CD4-positive, alpha-beta T cell treated with Interleukin-17A for 1 hour (primary cell): ENCODE data around the gene ITGA2B.
"Not testable (repeated sequence)": the region's sequence is repeated elsewhere in the genome, so short reads cannot be mapped to it uniquely, and the experiment has no call there.

Experiments
- DNase-seq: peaks from one replicate; pipeline ENCODE4 v3.0.0-alpha.2; 2020

ITGA2B gene

DNA sequence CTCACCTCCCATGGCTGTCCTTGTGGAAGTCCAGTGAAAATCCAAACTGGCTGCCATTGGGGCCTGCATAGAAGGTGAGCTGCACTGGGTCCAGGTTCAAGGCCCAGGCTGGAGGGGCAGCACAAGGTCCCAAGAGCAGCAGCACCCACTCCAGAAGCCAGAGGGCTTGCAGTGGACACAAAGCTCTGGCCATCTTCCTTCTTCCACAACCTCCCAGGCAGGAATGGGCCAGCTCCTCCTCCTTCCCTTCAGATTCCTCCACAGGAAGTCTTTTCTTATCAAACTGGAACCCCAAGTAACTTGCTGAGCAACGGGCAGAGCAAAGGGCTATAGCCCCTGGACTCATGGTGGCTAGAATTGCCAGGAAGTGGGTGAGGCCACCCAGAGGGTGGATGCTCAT, at the start of gene ITGA2B:
TSS of gene ITGA2B (minus strand) at position 369 of the 400 bp plus-strand sequence. CDS start at position 193, 176 bp downstream.
- no peak for DNase-seq

- DNase-seq: no peak
Observed at GRCh38 chr17:44439168-44439567, 49.7 kb upstream of the ITGA2B start.

GRCh38 chr17:44438636-44439035, 49.2 kb upstream of the ITGA2B start:
- DNase-seq: peak; percentile 39

DNA sequence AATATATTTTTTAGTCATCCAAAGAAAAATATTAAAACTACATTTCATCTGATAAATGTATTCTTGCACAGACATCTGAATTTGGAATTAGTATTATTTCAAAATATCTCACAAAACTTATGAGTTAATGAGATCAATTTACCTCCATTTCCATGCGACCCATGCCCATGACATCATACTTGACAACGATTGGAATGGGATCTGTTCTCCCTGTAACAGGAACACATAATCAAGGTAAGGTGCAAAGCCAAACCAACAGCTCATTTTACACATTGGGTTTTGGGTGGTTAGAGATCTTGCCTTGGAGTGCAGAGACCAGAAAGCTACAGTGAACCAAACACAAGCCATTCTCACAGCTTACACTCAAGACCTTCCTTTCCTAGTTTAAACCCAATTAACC, 46.9 kb upstream of the ITGA2B start:
- DNase-seq: no peak

DNA sequence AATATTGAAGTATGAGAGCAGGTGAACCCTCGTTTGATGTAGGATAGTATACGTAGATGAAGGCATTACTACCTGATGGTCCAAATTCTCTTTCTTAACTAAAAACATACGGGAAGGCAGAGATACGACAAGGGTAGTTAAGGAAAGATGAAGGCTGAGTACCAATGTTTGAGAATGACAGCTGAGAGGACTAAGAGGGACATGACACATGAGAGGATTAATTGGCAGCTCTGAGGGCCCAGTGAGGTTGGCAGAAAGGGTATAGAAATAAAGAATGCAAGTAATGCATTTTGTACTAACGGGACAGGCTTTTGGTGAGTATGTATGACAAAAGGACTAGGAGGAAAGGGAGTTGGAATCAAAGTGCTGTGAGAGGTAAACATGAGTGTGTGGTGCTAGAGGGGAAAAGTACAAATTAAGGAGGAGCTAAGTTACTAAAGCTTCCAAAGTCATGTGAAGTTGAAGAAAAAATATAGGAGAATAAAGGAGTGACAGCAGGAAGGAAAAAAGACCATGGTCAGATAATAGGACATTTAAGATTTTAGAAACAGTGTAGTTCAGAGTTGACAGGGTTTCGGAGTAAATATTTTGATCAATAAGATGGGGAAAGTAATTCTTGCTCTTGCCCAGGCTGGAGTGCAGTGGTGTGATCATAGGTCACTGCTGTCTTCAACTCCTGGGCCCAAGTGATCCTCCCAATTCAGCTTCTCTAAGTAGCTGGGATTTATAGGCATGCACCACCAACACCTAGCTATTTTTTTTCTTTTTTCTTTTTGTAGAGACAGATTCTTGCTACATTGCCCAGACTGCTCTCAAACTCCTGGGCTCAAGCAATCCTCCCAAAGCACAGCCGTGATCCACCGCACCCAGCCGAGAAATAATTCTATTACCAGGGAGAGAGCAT, 43.1 kb upstream of the ITGA2B start:
- no peak for DNase-seq

DNA sequence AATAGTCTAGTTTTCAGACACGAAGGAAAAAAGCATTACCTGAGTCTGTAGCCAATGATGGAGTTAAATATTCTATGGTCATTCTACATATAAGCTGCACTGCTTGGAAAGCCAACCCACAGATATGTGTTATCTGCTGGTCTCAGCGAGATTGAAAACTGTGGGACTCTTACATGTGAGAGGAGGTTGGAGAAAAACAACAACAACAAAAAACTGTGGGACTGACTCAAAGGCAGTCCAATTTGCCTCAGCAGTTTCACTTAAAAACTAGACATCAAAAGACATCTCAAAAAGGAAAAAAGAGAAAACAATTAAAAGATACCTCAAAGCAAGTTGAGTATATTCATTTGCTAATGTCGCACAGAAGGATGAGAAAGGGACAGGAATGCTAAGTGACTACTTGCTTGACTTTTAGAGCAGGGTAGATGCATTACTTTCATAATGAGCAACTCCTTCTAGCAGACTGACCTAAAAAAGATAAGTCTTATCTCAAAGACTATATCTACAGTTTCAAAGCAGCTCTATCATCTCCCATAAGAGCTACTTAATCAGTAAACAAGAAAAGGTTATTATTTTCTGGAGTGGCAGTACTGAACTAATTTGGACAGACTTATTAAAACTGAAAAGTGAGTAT, 35.5 kb upstream of the ITGA2B start:
- DNase-seq: no peak

DNA sequence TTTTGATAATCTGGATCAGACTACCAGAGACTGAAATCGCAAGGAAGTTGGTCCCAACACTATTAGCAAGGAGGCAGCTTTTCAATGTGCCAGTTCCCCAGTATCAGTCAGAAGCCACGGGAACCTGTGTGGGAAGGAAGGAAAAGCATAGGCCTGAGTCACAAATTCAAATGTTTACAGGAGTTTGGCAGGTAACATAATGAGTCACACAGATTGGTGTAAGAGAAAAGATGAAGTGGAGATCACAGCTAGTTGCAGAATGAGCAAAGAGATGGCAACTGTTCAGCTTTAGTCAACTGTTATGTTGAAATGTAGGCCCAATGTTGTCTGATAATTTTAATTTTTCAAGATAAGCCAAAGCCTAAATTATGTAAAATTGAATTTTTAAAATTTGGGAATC, 28.1 kb upstream of the ITGA2B start:
- DNase-seq: no peak

GRCh38 chr17:44416558-44417289, 27.3 kb upstream of the ITGA2B start:
- no peak for DNase-seq

DNA sequence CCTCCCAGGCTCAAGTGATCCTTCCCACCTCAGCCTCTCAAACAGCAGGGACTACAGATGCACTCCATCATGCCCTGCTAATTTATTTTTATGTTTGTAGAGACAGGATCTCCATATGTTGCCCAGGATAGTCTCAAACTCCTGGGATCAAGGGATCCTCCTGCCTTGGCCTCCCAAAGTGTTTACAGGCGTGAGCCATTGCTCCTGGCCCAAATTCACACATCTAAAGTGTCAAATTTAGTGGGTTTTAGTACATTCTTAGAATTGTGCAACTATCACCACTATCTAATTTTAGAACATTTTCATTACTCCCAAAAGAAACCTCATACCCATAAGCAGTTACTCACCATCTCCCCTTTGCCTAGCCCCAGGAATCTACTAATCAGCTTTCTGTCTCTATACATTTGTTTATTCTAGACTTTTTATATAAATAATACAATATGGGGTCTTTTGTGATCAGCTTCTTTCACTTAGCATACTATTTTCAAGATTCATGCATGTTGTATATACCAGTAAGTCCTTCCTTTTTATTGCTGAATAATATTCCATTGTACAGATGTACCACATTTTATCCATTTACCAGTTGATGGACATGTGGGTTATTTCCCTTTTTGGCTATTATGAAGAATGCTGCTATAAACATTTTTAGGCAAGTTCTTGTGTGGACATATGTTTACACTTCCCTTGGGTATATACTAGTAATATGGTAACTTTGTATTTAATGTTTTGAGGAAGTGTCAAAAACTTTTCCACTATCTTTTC, 25.1 kb upstream of the ITGA2B start:
- DNase-seq: no peak

DNA sequence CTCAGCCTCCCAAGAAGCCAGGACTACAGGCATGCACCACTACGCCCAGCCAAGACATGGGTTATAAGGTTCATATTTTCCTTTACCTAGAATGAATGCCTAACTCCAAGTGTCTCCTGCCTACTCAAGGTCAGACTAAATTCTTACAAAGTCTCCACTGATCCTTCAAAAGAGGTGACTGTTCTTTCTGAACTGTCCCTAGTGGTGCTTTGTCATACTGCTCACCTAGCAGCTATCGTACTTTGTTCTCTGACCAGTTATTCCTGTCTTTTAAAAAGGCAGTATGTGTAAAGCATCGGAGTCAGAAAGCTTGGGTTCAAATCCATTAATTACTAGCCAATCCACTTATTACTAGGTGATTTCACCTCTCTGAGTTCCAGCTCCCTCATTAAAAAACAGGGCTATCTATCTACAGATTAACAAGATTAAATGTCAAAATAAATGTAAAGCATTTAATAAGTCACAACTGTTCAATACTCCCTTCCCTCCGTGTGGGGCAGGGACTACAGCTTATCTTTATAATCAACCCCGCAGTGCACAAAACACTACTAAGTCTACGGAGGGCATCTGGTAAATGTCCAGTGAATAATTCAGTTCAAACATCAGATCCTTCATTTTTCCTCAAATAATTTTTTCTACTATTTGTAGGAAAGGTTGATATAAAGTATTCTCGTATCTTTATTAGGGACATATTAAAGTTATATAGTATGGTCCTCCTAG, 20.0 kb upstream of the ITGA2B start:
- DNase-seq: no peak

DNA sequence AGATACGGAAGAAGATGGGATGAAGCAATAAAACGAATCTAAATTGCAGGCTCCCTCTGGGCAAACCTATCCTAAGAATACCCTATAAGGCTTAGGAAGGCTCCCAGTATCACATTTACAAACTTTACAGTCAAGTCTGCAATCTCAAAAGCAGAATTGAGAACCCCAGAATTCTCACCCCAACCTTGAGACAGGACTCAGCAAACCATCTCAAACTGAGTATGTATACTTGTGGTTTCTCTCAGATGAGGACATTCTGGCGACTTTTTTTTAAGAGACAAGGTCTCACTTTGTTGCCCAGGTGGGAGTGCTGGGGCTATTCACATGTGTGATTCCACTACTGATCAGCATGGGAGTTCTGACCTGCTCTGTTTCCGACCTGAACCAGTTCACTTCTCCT, 19.3 kb upstream of the ITGA2B start:
- DNase-seq: no peak

DNA sequence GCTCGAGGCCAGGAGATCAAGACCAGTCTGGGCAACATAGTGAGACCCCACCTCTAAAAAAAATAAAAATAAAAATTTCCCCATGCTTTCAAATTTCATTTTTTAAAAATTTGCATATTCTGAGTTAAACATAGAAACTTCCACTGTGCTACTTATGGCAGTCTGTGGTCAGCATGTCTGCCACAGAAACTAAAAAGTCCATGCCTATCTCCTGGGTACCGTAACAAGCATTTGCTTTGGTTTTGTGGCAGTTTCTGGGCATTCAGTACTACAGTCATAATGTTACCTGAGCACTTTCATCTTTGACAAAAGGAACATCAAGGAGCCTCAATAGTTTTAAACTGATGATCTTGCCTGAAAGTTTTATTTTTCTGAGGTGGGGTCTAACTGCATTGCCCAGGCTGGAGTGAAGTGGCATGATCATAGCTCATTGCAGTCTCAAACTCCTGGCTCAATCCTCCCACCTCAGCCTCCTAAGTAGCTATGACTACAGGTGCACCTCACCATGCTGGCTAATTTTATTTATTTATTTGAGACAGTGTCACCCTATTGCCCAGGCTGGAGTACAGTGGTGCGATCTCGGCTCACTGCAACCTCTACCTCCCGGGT, 13.2 kb upstream of the ITGA2B start:
- no peak for DNase-seq

DNA sequence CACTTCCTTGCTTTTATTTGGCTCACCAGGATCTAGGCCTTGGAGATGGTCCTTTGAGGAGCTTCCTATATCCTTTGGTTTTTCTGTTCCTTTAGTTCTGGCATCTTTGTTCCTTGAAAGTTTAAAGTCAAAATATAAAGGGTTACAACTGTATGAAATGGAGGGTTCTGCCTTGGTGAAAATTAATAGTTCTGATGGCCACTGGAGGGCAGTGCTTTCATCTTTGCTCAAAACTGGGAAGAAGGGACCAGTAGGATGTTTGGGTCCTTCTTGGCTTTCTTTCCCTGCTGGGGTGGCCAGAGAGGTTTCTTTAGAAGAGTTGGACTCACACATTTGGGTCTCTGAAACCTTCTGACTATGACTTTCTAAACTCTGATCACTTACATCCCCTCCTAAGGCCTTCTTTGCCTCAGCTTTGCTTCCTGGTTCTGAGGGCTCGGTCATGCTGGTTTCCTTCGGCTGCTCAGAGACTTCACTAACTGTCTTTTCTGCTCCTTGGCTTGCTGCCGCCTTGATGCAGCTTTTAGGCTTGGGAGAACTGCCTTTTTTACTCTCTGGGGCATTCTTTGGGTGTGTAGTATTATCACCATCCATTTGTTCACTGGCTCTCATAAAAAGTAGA, 10.9 kb upstream of the ITGA2B start:
- no peak for DNase-seq

DNA sequence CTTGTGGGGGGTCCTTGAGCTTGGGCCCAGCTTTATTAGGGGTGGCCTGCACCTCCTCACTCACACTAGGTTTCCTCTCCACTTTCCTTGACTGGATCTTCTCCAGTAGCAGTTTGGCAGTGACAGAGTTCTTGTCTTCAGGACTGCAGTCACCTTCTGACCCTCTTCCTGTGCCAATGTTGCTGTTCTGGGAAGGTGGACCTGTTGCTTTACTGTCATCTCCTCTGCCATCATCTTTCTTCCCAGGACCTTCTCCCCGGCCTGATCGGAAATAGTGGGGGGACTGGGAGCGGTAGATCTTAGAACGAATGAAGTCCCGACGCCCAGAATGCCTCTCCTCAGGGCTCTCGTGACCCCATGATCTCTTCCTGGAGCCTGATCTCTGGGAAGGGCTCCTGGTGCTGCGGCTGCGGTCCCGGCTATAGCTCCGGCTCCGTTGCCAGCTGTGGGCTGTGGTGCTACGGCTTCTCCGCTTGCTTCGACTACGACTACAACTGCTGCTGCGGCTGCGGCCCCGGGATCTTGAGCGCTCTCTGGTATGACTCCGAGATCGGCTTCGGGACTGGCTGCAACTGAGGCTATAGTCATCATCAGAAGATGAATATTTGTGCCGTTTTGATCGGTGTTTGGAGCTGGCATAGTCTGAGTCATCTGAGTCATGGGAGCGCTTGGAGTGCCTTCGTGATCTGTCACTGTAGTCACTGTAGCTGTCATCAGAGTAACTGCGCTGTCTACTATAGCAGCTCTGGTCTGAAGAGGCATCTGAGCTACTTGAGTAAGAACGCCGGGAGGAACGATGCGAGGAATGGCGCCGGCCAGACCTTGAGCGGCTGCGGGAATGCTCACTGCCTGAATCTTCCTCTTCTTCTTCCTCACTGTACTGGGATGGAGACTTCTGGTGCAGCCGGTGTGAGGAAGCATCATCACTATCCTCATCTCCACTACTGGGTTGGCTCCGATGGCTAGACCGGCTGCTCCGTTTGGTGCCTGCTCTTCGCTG, 9.5 kb upstream of the ITGA2B start:
- DNase-seq: no peak

DNA sequence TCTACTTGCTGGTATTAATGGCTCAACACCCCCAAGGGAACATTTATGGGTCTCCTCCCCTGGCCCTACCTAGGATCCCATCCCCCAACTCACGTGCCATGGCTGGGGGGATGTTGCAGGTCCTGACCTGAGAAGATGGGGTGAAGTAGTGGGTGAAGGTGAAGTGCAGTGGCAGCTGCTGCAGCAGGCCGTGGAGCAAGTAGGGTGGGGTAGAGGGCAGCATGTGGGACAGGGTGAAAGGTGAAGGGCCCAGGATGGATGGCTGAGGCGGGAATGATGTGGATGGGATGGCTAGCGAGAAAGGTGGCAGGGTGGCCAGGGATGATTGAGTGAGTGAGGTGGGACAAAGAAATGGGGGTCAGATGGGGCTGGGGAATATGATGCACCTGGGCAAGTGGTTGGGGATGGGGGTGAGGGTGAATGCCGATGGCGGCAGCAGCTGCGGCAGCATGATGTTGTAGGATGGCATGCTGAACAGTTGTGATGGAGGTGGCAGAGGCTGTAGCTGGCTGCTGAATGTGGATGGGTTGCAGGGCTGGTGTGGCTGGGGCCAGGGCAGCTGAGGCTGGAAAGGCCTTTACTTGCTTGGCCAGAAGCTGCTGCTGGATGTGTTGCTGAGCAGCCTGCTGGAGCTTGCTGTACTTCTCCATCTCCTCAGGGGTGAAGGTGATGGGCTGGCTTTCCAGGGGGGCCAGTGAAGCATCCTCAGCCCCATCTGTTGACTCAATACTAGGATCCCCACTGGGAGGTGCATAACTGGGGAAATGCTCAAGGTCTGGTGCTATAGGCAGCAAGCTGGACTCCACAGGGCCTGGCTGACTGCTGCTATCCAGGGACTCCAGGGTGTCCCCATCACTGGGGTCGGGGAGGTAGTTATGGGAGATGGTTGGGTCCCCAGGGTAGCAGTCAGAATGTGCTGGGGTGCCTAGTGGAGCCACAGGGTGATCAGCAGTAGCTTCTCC, 8.3 kb upstream of the ITGA2B start:
- no peak for DNase-seq

DNA sequence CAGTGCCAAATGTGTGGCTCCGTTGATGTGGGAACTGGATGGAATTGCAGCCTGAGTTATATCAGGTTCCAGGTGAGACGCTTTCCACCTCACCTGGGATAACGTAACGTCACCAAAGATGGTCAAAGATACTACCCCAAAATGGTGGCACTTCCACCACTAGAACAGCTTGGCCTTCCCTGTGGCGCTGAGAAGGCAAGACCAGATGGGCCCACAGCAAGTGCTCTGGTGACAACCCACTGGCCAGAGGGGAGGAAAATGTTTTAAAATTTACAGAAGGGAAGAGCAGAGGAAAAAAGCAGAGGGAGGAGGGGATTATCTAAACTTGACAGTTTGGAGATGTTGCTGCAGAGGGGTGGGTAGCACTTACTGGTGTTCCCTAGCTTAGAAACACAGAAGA, 7.5 kb upstream of the ITGA2B start:
- no peak for DNase-seq

DNA sequence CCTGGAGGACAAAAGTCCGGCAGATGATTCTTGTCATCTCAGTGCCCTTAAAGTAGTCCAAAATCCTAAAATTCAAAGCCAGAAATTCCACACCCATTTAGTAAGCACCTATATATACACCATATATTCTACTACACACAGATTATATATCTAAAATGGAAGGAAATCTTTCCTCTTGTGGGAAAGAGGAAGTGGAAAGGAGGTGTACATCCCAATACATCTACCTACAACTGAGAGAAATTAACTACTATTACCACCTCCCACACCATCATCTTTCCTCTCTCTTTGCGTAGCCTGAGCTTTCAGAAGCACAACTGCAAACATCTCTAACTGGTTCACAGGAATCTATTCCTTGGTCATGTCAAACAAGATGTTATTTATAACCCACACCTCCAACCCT, 5.4 kb upstream of the ITGA2B start:
- DNase-seq: no peak

GRCh38 chr17:44394112-44394511, 4.7 kb upstream of the ITGA2B start:
- DNase-seq: not testable (repeated sequence)
